GM06990 (cell line): Measurements from ENCODE around the gene SEPTIN8.

Source experiments
- DNase-seq: peaks from one replicate; pipeline ENCODE4 v3.0.0-alpha.2; 2011; ENCODE audit not compliant: insufficient read length; ENCODE audit errors: extremely low read depth
- H3K27me3 ChIP-seq: replicated peaks from 2 replicates; pipeline ENCODE4 v1.6.0; 2011; ENCODE audit warnings: low read length; ENCODE audit not compliant: control insufficient read depth, insufficient read depth
- H3K36me3 ChIP-seq: 2 replicates; pipeline ENCODE4 v1.5.1; 2011; ENCODE audit warnings: low read length; ENCODE audit not compliant: control insufficient read depth, insufficient read depth
- H3K4me3 ChIP-seq: replicated peaks from 2 replicates; pipeline ENCODE4 v1.5.1; 2011; ENCODE audit warnings: low read depth, mild to moderate bottlenecking, control low read depth, low read length
- TF ChIP-seq, protein P1 (sequence below): IDR thresholded peaks from 2 replicates; pipeline ENCODE4 v1.5.1; 2011; ENCODE audit warnings: low read length, control low read depth, mild to moderate bottlenecking, inconsistent platforms; ENCODE audit not compliant: insufficient read depth, poor library complexity, severe bottlenecking

Gene SEPTIN8

DNA sequence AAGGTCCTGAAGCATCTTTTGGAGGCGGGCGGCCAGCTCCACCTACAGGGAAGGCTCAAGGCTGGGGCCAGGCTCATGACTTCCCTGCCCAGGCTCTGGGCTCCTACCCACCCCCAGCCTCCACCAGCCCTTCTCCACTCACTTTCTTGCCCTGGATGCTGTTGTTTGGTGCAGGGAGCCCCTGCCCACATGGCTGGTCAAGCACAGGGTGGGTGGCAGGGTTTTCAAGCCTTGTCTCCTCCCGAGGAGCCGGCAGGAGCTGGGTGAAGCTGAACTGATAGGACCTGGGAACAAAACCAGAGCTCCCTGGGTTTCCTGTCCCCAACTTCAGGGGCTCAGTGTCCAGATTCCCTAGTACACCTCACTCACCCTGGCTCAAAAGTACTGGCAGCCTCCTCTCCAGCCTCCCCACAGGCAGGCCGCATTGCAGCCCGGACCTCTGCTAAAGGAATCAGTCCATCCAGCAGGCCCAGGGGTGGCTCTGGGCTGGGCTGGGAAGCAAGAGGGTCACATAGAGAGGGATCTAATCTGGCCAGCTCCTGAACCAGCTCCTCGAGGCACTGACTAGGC lies 46.5 kb upstream of the SEPTIN8 start:
- DNase-seq: no peak
- TF ChIP-seq, protein P1, sequence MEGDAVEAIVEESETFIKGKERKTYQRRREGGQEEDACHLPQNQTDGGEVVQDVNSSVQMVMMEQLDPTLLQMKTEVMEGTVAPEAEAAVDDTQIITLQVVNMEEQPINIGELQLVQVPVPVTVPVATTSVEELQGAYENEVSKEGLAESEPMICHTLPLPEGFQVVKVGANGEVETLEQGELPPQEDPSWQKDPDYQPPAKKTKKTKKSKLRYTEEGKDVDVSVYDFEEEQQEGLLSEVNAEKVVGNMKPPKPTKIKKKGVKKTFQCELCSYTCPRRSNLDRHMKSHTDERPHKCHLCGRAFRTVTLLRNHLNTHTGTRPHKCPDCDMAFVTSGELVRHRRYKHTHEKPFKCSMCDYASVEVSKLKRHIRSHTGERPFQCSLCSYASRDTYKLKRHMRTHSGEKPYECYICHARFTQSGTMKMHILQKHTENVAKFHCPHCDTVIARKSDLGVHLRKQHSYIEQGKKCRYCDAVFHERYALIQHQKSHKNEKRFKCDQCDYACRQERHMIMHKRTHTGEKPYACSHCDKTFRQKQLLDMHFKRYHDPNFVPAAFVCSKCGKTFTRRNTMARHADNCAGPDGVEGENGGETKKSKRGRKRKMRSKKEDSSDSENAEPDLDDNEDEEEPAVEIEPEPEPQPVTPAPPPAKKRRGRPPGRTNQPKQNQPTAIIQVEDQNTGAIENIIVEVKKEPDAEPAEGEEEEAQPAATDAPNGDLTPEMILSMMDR: no peak
- Histone ChIP-seq H3K36me3 (no peaks in the 10 kb centered on the region), H3K4me3 (no peak overlapping the region), H3K27me3 (no peaks in the 10 kb centered on the region; the same call in 1 of the 2 replicates)

DNA sequence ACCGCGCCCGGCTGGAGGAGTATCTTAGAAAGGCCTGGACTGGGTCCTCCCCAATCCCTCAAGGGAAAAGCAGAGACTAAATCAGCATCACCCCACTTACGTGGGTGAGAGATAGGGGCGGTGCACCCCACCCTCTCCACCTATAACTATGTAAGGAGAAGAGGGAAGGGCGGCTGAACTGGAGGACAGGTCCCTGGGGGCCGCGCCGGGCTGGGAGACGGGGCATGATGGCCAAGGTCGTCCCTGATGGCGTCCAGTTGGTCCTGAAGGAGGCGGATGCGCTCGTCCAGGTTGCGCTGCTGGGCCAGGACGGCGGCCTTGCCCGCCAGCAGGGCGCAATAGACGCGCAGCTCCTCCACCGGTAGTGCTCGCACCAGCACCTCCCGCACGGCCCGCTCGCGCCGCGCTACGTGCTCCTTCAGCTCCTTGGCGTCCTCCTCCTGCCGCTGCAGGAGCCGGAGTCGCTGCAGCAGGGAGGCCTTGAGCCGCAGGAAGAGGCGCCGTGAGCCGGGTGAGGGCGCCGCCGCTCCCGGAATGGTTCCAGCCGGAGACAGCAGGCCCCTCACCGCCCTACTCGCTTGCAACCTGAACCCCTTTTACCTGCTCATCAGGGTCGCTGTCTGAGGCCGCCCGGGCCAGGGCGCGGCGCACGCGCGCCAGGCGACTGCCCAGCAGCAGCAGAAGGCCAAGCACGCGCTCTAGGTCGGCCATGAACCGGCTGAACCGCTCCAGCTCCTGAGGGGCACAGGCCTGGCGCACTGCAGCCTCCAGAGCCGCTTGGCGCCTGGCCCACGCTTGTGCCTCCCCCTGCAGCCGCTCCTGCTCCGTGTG lies 45.8 kb upstream of the SEPTIN8 start:
- peak overlapping the region; percentile 15; the same call in 1 of the 2 replicates for H3K4me3 ChIP-seq
- TF ChIP-seq, protein P1: no peak

GRCh38 chr5:132821791-132822190 lies 44.8 kb upstream of the SEPTIN8 start:
- no peaks in the 10 kb centered on the region; the same call in 1 of the 2 replicates for H3K27me3 ChIP-seq
- no peaks in the 10 kb centered on the region for H3K36me3 ChIP-seq
- no peak for DNase-seq
- H3K4me3 ChIP-seq: no peak overlapping the region
- TF ChIP-seq, protein P1: no peak

More for the DNA sequence above, 45.8 kb upstream of the SEPTIN8 start:
- no peaks in the 10 kb centered on the region for H3K36me3 ChIP-seq
- H3K27me3 ChIP-seq: no peaks in the 10 kb centered on the region; the same call in 1 of the 2 replicates
- DNase-seq: peak; percentile 48

GRCh38 chr5:132821350-132821749 lies 44.3 kb upstream of the SEPTIN8 start:
- H3K27me3 ChIP-seq: no peaks in the 10 kb centered on the region
- DNase-seq: no peak
- no peak overlapping the region for H3K4me3 ChIP-seq
- TF ChIP-seq, protein P1: no peak
- no peaks in the 10 kb centered on the region for H3K36me3 ChIP-seq

DNA sequence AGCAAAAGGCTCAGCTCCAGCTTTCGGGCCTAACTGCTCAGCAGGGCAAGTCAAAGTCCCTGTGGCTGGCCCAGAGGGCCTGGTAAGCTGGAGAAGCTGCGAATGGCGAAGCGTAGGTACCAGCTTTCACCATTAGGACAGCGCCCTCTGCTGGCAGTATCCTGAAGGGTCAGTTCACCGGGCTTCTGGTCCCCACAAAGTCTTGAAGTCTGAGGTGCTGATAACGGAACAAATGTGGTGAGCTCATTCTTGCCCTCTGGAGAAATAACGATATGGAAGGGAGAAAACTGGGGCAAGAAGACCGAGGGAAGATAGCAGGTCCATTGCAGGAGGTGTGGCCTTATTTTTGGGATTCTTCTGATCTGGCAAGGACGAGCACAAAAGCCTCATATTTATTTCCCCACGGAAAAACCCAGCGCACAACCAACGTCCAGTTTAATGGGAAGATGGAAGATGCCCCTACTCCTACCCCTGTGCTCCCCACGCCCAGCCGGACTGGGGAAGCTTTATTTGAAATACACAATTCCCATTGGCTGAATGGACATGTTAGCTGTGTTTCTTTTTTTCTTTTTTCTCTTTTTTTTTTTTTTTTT lies 43.2 kb upstream of the SEPTIN8 start:
- Histone ChIP-seq H3K36me3 (no peaks in the 10 kb centered on the region), H3K4me3 (no peak overlapping the region), H3K27me3 (no peaks in the 10 kb centered on the region)
- TF ChIP-seq, protein P1: peak; percentile 83
- DNase-seq: peak; percentile 55
